ENCODE data around the gene GJC2.

GJC2 gene

GRCh38 chr1:228114827-228115226 lies 34.9 kb upstream of the GJC2 start:
- DNase-seq (ENCODE audit: low read depth, low spot score), result no peak

GRCh38 chr1:228117335-228117734 lies 32.4 kb upstream of the GJC2 start:
- no peak for DNase-seq (ENCODE audit: low read depth, low spot score)

- DNase-seq (ENCODE audit: low read depth, low spot score), result no peak
These were observed 31.7 kb upstream of the GJC2 start for GRCh38 chr1:228118040-228118439.

GRCh38 chr1:228120351-228120750 lies 29.4 kb upstream of the GJC2 start:
- DNase-seq (ENCODE audit: low read depth, low spot score), result no peak

GRCh38 chr1:228120857-228121489 lies 28.8 kb upstream of the GJC2 start:
- DNase-seq (ENCODE audit: low read depth, low spot score), result no peak

GRCh38 chr1:228122921-228123441 lies 26.7 kb upstream of the GJC2 start:
- DNase-seq (ENCODE audit: low read depth, low spot score), result no peak

GRCh38 chr1:228123505-228123904 lies 26.2 kb upstream of the GJC2 start:
- no peak for DNase-seq (ENCODE audit: low read depth, low spot score)

- no peak for DNase-seq (ENCODE audit: low read depth, low spot score)
These were observed 24.5 kb upstream of the GJC2 start for GRCh38 chr1:228125185-228125584.

- DNase-seq (ENCODE audit: low read depth, low spot score), result no peak
These were observed 18.0 kb upstream of the GJC2 start for GRCh38 chr1:228131766-228132165.

- DNase-seq (ENCODE audit: low read depth, low spot score), result no peak
These were observed 15.1 kb upstream of the GJC2 start for GRCh38 chr1:228134591-228134990.

- no peak for DNase-seq (ENCODE audit: low read depth, low spot score)
These were observed 12.8 kb upstream of the GJC2 start for GRCh38 chr1:228136901-228137300.

- no peak for DNase-seq (ENCODE audit: low read depth, low spot score)
These were observed 10.3 kb upstream of the GJC2 start for GRCh38 chr1:228139406-228139930.

- peak; percentile 100 for DNase-seq (ENCODE audit: low read depth, low spot score)
These were observed 9.6 kb upstream of the GJC2 start, which contains the start of gene GUK1 for GRCh38 chr1:228139931-228140723. Gene GUK1, plus strand, starts transcription at chr1:228140279. Its CDS starts 24 bp downstream, at chr1:228140303.

- DNase-seq (ENCODE audit: low read depth, low spot score), result no peak
These were observed 9.0 kb upstream of the GJC2 start for GRCh38 chr1:228140724-228141225.

GRCh38 chr1:228141226-228142044 lies 8.3 kb upstream of the GJC2 start:
- DNase-seq (ENCODE audit: low read depth, low spot score), result no peak

- DNase-seq (ENCODE audit: low read depth, low spot score), result no peak
These were observed 7.5 kb upstream of the GJC2 start for GRCh38 chr1:228142155-228142691.

- DNase-seq (ENCODE audit: low read depth, low spot score), result no peak
These were observed 7.0 kb upstream of the GJC2 start for GRCh38 chr1:228142701-228143136.

- no peak for DNase-seq (ENCODE audit: low read depth, low spot score)
These were observed 6.1 kb upstream of the GJC2 start for GRCh38 chr1:228143480-228144192.

GRCh38 chr1:228144193-228144992 lies 5.3 kb upstream of the GJC2 start:
- no peak for DNase-seq (ENCODE audit: low read depth, low spot score)

- no peak for DNase-seq (ENCODE audit: low read depth, low spot score)
These were observed 4.8 kb upstream of the GJC2 start for GRCh38 chr1:228144993-228145343.

Measured in activated CD4-positive, CD25-positive, alpha-beta regulatory T cell treated with anti-CD3 and anti-CD28 coated beads, Interleukin-2, amount 50 U/mL, for 16 hours (primary cell).